Activated CD8-positive, alpha-beta memory T cell treated with anti-CD3 and anti-CD28 coated beads, Interleukin-2, amount 10 ng/mL, durations not matched to agents 7 days and 5 days (primary cell): Measurements from ENCODE around the gene DNAJC16. TPM values are rescaled to one million over a fixed set of nuclear protein-coding genes. Genes with fewer than 3 reads are reported as not detected.
A peak's percentile ranks its signal among the peaks of the same experiment; 100 is the strongest.
"Not testable (repeated sequence)": the region's sequence is repeated elsewhere in the genome, so short reads cannot be mapped to it uniquely, and the experiment has no call there.

Experiments
- ATAC-seq: fragments of 150-1000 bp; cut with Tn5 transposase; one replicate; pipeline ENCODE4 v1.10.0; 2021; ENCODE audit warnings: moderate library complexity
- CTCF ChIA-PET: fragments of 350-600 bp; sonication (Branson Sonifier 250); formaldehyde crosslinking; loops from one replicate; lab custom pipeline; 2021; ENCODE audit warnings: antibody characterized with exemption; lab: Charles Lee
- DNase-seq: peaks from one replicate; pipeline ENCODE4 v3.0.0-alpha.2; 2020
- H3K27ac Mint-ChIP-seq: one replicate; pipeline ENCODE4 v1.8.0; 2021; ENCODE audit warnings: mild to moderate bottlenecking, mixed read lengths
- H3K27me3 Mint-ChIP-seq: one replicate; pipeline ENCODE4 v1.8.0; 2021; ENCODE audit warnings: mixed read lengths
- H3K36me3 Mint-ChIP-seq: one replicate; pipeline ENCODE4 v1.8.0; 2021; ENCODE audit warnings: mild to moderate bottlenecking, mixed read lengths
- H3K4me1 Mint-ChIP-seq: one replicate; pipeline ENCODE4 v1.8.0; 2021; ENCODE audit warnings: mixed read lengths
- H3K4me3 Mint-ChIP-seq: one replicate; pipeline ENCODE4 v1.8.0; 2021; ENCODE audit warnings: mild to moderate bottlenecking, moderate library complexity, mixed read lengths
- H3K9me3 Mint-ChIP-seq: one replicate; pipeline ENCODE4 v1.8.0; 2022; ENCODE audit warnings: low read depth, mixed read lengths
- total RNA-seq, 2 experiments: library from RNA; stranded (reverse); gene quantifications; one replicate each; pipeline ENCODE4 v1.2.3, GENCODE V29; 2021

DNAJC16 gene
- 10 to 100 TPM; 14.9 to 18.1 TPM for total RNA-seq

GRCh38 chr1:15526490-15527339, at the start of gene DNAJC16:
Gene DNAJC16, plus strand, starts transcription at chr1:15526848. Its CDS starts 2,258 bp downstream, at chr1:15529106.
- Mint-ChIP-seq H3K27me3 (no peaks in the 10 kb centered on the region), H3K9me3 (no peaks in the 10 kb centered on the region), H3K4me3 (peak within 1 kb of the TSS; percentile 87), H3K4me1 (peaks cover 53% of the 10 kb centered on the region), H3K36me3 (peaks cover 8% of the 10 kb centered on the region), H3K27ac (peak within 1 kb of the TSS; percentile 100)
- DNase-seq (peak; percentile 99), ATAC-seq (peak; percentile 63)
- CTCF ChIA-PET, result interaction anchor here (0.6 to 1.3 kb wide), 2 partner anchors 65 to 91 kb away, joined by 3 to 6 read pairs; no protein-coding TSS in a partner anchor

- DNase-seq (no peak), ATAC-seq (no peak)
- Mint-ChIP-seq H3K27me3 (no peaks in the 10 kb centered on the region), H3K9me3 (no peaks in the 10 kb centered on the region), H3K36me3 (no peaks in the 10 kb centered on the region), H3K4me1 (no peaks in the 10 kb centered on the region), H3K4me3 (no peak overlapping the region), H3K27ac (no peak overlapping the region)
- CTCF ChIA-PET, result no interaction called here
Observed at GRCh38 chr1:15476927-15477326, 49.7 kb upstream of the DNAJC16 start.

GRCh38 chr1:15477646-15478212, 48.9 kb upstream of the DNAJC16 start:
- Mint-ChIP-seq H3K4me3 (no peak overlapping the region), H3K36me3 (no peaks in the 10 kb centered on the region), H3K27ac (no peak overlapping the region), H3K4me1 (no peaks in the 10 kb centered on the region), H3K27me3 (no peaks in the 10 kb centered on the region), H3K9me3 (no peaks in the 10 kb centered on the region)
- CTCF ChIA-PET, result no interaction called here
- DNase-seq, result no peak
- ATAC-seq, result no peak

- CTCF ChIA-PET, result interaction anchor here (1.0 kb wide), 1 partner anchor 12 kb away, joined by 3 read pairs; no protein-coding TSS in a partner anchor
- Mint-ChIP-seq H3K36me3 (no peaks in the 10 kb centered on the region), H3K4me3 (no peak overlapping the region), H3K27me3 (no peaks in the 10 kb centered on the region), H3K9me3 (no peaks in the 10 kb centered on the region), H3K27ac (no peak overlapping the region), H3K4me1 (peaks cover 1% of the 10 kb centered on the region)
- no peak for DNase-seq
- no peak for ATAC-seq
Observed at GRCh38 chr1:15479654-15480347, 46.8 kb upstream of the DNAJC16 start.

GRCh38 chr1:15482455-15482854, 44.2 kb upstream of the DNAJC16 start:
- DNase-seq, H3K9me3 Mint-ChIP-seq, CTCF ChIA-PET, H3K27ac Mint-ChIP-seq, H3K27me3 Mint-ChIP-seq, H3K4me3 Mint-ChIP-seq, H3K4me1 Mint-ChIP-seq, H3K36me3 Mint-ChIP-seq, ATAC-seq: not testable (repeated sequence)

- CTCF ChIA-PET, H3K9me3 Mint-ChIP-seq, H3K4me1 Mint-ChIP-seq, ATAC-seq, H3K27ac Mint-ChIP-seq, H3K27me3 Mint-ChIP-seq, H3K4me3 Mint-ChIP-seq, H3K36me3 Mint-ChIP-seq, DNase-seq: not testable (repeated sequence)
Observed at GRCh38 chr1:15482983-15483543, 43.6 kb upstream of the DNAJC16 start.

- no peaks in the 10 kb centered on the region for H3K9me3 Mint-ChIP-seq
- H3K27ac Mint-ChIP-seq, result no peak overlapping the region
- DNase-seq (no peak), ATAC-seq (no peak)
- H3K27me3 Mint-ChIP-seq, result no peaks in the 10 kb centered on the region
- peaks cover 4% of the 10 kb centered on the region for H3K4me1 Mint-ChIP-seq
- CTCF ChIA-PET, result no interaction called here
- no peak overlapping the region for H3K4me3 Mint-ChIP-seq
- H3K36me3 Mint-ChIP-seq, result peaks cover 4% of the 10 kb centered on the region
Observed at GRCh38 chr1:15483971-15484370, 42.7 kb upstream of the DNAJC16 start.

GRCh38 chr1:15484443-15484842, 42.2 kb upstream of the DNAJC16 start:
- CTCF ChIA-PET, H3K4me3 Mint-ChIP-seq, H3K9me3 Mint-ChIP-seq, DNase-seq, H3K27me3 Mint-ChIP-seq, ATAC-seq, H3K4me1 Mint-ChIP-seq, H3K36me3 Mint-ChIP-seq, H3K27ac Mint-ChIP-seq: not testable (repeated sequence)

GRCh38 chr1:15485636-15486035, 41.0 kb upstream of the DNAJC16 start:
- peaks cover 9% of the 10 kb centered on the region for H3K36me3 Mint-ChIP-seq

GRCh38 chr1:15486844-15487610, 39.6 kb upstream of the DNAJC16 start:
- CTCF ChIA-PET, H3K27me3 Mint-ChIP-seq, DNase-seq, H3K4me3 Mint-ChIP-seq, ATAC-seq, H3K9me3 Mint-ChIP-seq, H3K27ac Mint-ChIP-seq: not testable (repeated sequence)
- H3K36me3 Mint-ChIP-seq, result peaks cover 15% of the 10 kb centered on the region
- H3K4me1 Mint-ChIP-seq, result peaks cover 15% of the 10 kb centered on the region

More at GRCh38 chr1:15485636-15486035, 41.0 kb upstream of the DNAJC16 start:
- no peak overlapping the region for H3K4me3 Mint-ChIP-seq
- CTCF ChIA-PET, result no interaction called here
- DNase-seq, result no peak
- H3K4me1 Mint-ChIP-seq, result peaks cover 8% of the 10 kb centered on the region
- no peak overlapping the region for H3K27ac Mint-ChIP-seq
- no peak for ATAC-seq
- H3K27me3 Mint-ChIP-seq, result no peaks in the 10 kb centered on the region
- H3K9me3 Mint-ChIP-seq, result no peaks in the 10 kb centered on the region

- no peak for ATAC-seq
- no peak for DNase-seq
- H3K4me1 Mint-ChIP-seq, result peaks cover 15% of the 10 kb centered on the region
- peaks cover 15% of the 10 kb centered on the region for H3K36me3 Mint-ChIP-seq
- H3K27ac Mint-ChIP-seq, result no peak overlapping the region
- no peaks in the 10 kb centered on the region for H3K9me3 Mint-ChIP-seq
- no peak overlapping the region for H3K4me3 Mint-ChIP-seq
- H3K27me3 Mint-ChIP-seq, result no peaks in the 10 kb centered on the region
- CTCF ChIA-PET, result no interaction called here
Observed at GRCh38 chr1:15488371-15488770, 38.3 kb upstream of the DNAJC16 start.

- H3K36me3 Mint-ChIP-seq, result peaks cover 17% of the 10 kb centered on the region
- CTCF ChIA-PET, result interaction anchor here (0.7 kb wide), 1 partner anchor 1732 kb away, joined by 3 read pairs; no protein-coding TSS in a partner anchor
- H3K27me3 Mint-ChIP-seq, result no peaks in the 10 kb centered on the region
- no peak for ATAC-seq
- H3K9me3 Mint-ChIP-seq, result no peaks in the 10 kb centered on the region
- peaks cover 15% of the 10 kb centered on the region for H3K4me1 Mint-ChIP-seq
- no peak overlapping the region for H3K4me3 Mint-ChIP-seq
- H3K27ac Mint-ChIP-seq, result no peak overlapping the region
- no peak for DNase-seq
Observed at GRCh38 chr1:15489052-15489736, 37.5 kb upstream of the DNAJC16 start.
